Body of pancreas (tissue), 4 donors: ENCODE results near the gene NSD2.

Source experiments
- POLR2A ChIP-seq, 3 donors: fragments of 450-650 bp; IDR thresholded peaks; one replicate each; pipeline ENCODE4 v1.6.1; 2016; ENCODE audit warnings: antibody characterized with exemption in 3 of 3, mild to moderate bottlenecking in 2 of 3
- TF ChIP-seq, protein P1 (sequence below), 7 experiments: fragments of 450-650 bp in 4 of 7; fragments of 200-600 bp in 3 of 7; sonication (generic) in 3 of 7; IDR thresholded peaks; one replicate each; pipeline ENCODE4 v1.5.1; 2016 to 2019; ENCODE audit warnings: antibody characterized with exemption in 7 of 7

DNA sequence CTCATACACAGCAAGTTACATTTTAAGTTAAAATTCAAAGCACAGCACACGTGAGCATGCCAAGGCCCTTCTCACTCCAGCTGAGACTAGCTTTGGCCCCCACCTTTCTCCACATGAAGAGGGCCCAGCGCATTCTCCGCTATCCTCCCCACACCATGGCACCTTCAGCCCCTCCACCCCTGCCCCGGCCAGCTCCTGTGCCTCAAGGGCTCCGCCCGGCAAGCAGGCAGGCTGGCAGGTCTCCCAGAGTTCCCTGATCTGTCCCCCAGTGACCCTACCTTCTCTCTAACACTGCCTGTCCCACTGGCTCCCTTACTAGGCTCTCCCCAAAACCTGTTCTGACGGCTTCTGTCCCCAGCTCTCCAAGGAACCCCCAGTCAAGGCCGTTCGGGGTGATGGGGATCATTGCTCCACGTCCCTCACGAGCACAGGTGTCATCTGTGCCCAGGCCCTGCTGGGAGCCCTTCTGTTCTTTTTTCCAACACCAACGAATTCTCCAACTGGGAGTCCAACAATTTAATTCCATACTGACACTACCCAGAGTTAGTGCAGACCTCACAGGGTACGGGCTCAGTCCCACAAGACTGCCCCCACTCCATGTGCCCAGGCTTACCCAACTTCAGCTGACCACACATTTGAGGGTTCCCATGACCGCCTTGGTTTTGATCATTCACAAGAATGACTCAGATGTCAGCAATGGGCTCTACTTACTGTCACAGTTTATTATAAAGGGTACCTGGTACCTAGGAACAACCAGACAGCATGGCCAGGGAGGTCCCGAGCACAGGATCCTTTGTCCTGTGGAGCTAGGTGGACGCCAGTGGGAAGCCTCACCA is 19.4 kb upstream of the NSD2 start:
- TF ChIP-seq, protein P1, sequence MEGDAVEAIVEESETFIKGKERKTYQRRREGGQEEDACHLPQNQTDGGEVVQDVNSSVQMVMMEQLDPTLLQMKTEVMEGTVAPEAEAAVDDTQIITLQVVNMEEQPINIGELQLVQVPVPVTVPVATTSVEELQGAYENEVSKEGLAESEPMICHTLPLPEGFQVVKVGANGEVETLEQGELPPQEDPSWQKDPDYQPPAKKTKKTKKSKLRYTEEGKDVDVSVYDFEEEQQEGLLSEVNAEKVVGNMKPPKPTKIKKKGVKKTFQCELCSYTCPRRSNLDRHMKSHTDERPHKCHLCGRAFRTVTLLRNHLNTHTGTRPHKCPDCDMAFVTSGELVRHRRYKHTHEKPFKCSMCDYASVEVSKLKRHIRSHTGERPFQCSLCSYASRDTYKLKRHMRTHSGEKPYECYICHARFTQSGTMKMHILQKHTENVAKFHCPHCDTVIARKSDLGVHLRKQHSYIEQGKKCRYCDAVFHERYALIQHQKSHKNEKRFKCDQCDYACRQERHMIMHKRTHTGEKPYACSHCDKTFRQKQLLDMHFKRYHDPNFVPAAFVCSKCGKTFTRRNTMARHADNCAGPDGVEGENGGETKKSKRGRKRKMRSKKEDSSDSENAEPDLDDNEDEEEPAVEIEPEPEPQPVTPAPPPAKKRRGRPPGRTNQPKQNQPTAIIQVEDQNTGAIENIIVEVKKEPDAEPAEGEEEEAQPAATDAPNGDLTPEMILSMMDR (IDR thresholded peaks at IDR 0.05): no peak
- no peak for TF ChIP-seq POLR2A (IDR thresholded peaks at IDR 0.05)
